GM23338 (cell line): Measurements from ENCODE around the gene HEPACAM. TPM values are rescaled to one million over a fixed set of nuclear protein-coding genes. Genes with fewer than 3 reads are reported as not detected.

Source experiments
- ATAC-seq: fragments of 200-7000 bp; cut with Tn5 transposase; 3 replicates; pipeline ENCODE4 v1.9.1; 2020
- DNase-seq: peaks from one replicate; pipeline ENCODE4 v3.0.0-alpha.2; 2015; ENCODE audit warnings: low spot score
- H2AFZ ChIP-seq: fragments of 200-600 bp; sonication (generic); 2 replicates; pipeline ENCODE4 v1.8.0; 2016; ENCODE audit warnings: antibody characterized with exemption, mild to moderate bottlenecking, moderate library complexity
- H3F3A ChIP-seq: fragments of 200-600 bp; sonication (generic); replicated peaks from 2 replicates; pipeline ENCODE4 v1.8.0; 2017; ENCODE audit warnings: antibody characterized with exemption, mixed run types, low read depth
- H3K27ac ChIP-seq: fragments of 200-600 bp; sonication (generic); 2 replicates; pipeline ENCODE4 v1.6.1; 2016; ENCODE audit warnings: low read depth
- H3K27me3 ChIP-seq: fragments of 200-600 bp; sonication (generic); 2 replicates; pipeline ENCODE4 v1.8.0; 2016; ENCODE audit warnings: mild to moderate bottlenecking, mixed run types, moderate library complexity; ENCODE audit not compliant: insufficient read depth
- H3K36me3 ChIP-seq: fragments of 200-600 bp; sonication (generic); 2 replicates; pipeline ENCODE4 v1.8.0; 2016; ENCODE audit warnings: mild to moderate bottlenecking; ENCODE audit not compliant: insufficient read depth
- H3K4me1 ChIP-seq: fragments of 200-600 bp; sonication (generic); 2 replicates; pipeline ENCODE4 v1.8.0; 2016; ENCODE audit warnings: mild to moderate bottlenecking, moderate library complexity; ENCODE audit not compliant: insufficient read depth
- H3K4me2 ChIP-seq: fragments of 200-600 bp; sonication (generic); 2 replicates; pipeline ENCODE4 v1.7.1; 2017; ENCODE audit warnings: mixed run types
- H3K4me3 ChIP-seq: fragments of 200-600 bp; sonication (generic); 2 replicates; pipeline ENCODE4 v1.6.1; 2016; ENCODE audit warnings: mixed run types
- H3K79me2 ChIP-seq: fragments of 200-600 bp; sonication (generic); replicated peaks from 2 replicates; pipeline ENCODE4 v1.8.0; 2017; ENCODE audit warnings: mild to moderate bottlenecking; ENCODE audit not compliant: insufficient read depth
- H3K9me2 ChIP-seq: fragments of 200-600 bp; sonication (generic); 2 replicates; pipeline ENCODE4 v1.8.0; 2017; ENCODE audit not compliant: insufficient read depth
- H4K20me1 ChIP-seq: fragments of 200-600 bp; sonication (generic); replicated peaks from 2 replicates; pipeline ENCODE4 v1.8.0; 2017; ENCODE audit warnings: mild to moderate bottlenecking; ENCODE audit not compliant: insufficient read depth
- H3K27ac Mint-ChIP-seq: 2 replicates; pipeline ENCODE4 v1.8.0; 2020; ENCODE audit warnings: inconsistent platforms, mild to moderate bottlenecking, moderate library complexity, mixed read lengths
- H3K27me3 Mint-ChIP-seq: 3 replicates; pipeline ENCODE4 v1.8.0; 2022; ENCODE audit warnings: low read depth, mild to moderate bottlenecking, moderate library complexity, mixed read lengths, inconsistent platforms; ENCODE audit not compliant: insufficient read depth, poor library complexity
- H3K36me3 Mint-ChIP-seq: 3 replicates; pipeline ENCODE4 v1.8.0; 2021; ENCODE audit warnings: low read depth, mild to moderate bottlenecking, inconsistent platforms, moderate library complexity, mixed read lengths
- H3K4me1 Mint-ChIP-seq: 3 replicates; pipeline ENCODE4 v1.8.0; 2020; ENCODE audit warnings: mild to moderate bottlenecking, inconsistent platforms, mixed read lengths
- H3K4me3 Mint-ChIP-seq: 3 replicates; pipeline ENCODE4 v1.8.0; 2021; ENCODE audit warnings: moderate library complexity, mild to moderate bottlenecking, inconsistent platforms, mixed read lengths
- H3K9me3 Mint-ChIP-seq: 3 replicates; pipeline ENCODE4 v1.8.0; 2020; ENCODE audit warnings: moderate library complexity, mild to moderate bottlenecking, inconsistent platforms, mixed read lengths
- CREB1 ChIP-seq: fragments of 250-450 bp; sonication (Bioruptor Pico); IDR thresholded peaks from 2 replicates; pipeline ENCODE4 v1.5.0; 2020; ENCODE audit warnings: low read depth, mild to moderate bottlenecking, moderate library complexity
- EZH2 ChIP-seq: fragments of 200-600 bp; sonication (generic); IDR thresholded peaks from one replicate; pipeline ENCODE4 v1.8.0; 2017; ENCODE audit warnings: antibody characterized with exemption, mild to moderate bottlenecking, low read depth; ENCODE audit not compliant: unreplicated experiment
- EZH2phosphoT487 ChIP-seq: fragments of 200-600 bp; sonication (generic); IDR thresholded peaks from one replicate; pipeline ENCODE4 v1.8.1; 2018; ENCODE audit warnings: antibody characterized with exemption; ENCODE audit not compliant: unreplicated experiment
- JUNB ChIP-seq: IDR thresholded peaks from one replicate; pipeline ENCODE4 v1.6.1; 2016; ENCODE audit warnings: antibody characterized with exemption; ENCODE audit not compliant: unreplicated experiment
- NANOG ChIP-seq: IDR thresholded peaks from 2 replicates; pipeline ENCODE4 v1.6.1; 2016; ENCODE audit warnings: antibody characterized with exemption, borderline replicate concordance
- POLR2AphosphoS5 ChIP-seq: IDR thresholded peaks from 2 replicates; pipeline ENCODE4 v1.6.1; 2016; ENCODE audit warnings: antibody characterized with exemption, low read depth
- STAT1 ChIP-seq: IDR thresholded peaks from one replicate; pipeline ENCODE4 v1.6.1; 2016; ENCODE audit warnings: antibody characterized with exemption; ENCODE audit not compliant: unreplicated experiment
- ZNF114 ChIP-seq: fragments of 250-450 bp; sonication (Bioruptor Pico); IDR thresholded peaks from 2 replicates; pipeline ENCODE4 v1.5.0; 2020; ENCODE audit warnings: mild to moderate bottlenecking, moderate library complexity
- ZNF331 ChIP-seq: fragments of 250-450 bp; sonication (Bioruptor Pico); IDR thresholded peaks from 2 replicates; pipeline ENCODE4 v1.5.0; 2020; ENCODE audit warnings: low read depth, mild to moderate bottlenecking, moderate library complexity
- polyA plus RNA-seq: library from polyadenylated mRNA; unstranded; fragments of >200 nt; fragmentation: Nextera tagmentation; extraction: Ambion mirVana; gene quantifications from 2 replicates; pipeline ENCODE4 v1.2.1, GENCODE V29; 2016
- total RNA-seq: library from RNA; depleted of rRNA; stranded (reverse); fragments of >200 nt; shearing (Covaris generic); gene quantifications from 2 replicates; pipeline ENCODE4 v1.2.3, GENCODE V29; 2014
- TF ChIP-seq, protein P1 (sequence below), 2 experiments: fragments of 200-600 bp in 1 of 2; sonication (generic) in 1 of 2; conservative IDR thresholded peaks; 2 replicates each; pipeline versions ENCODE4 v1.5.1 to v1.6.1; 2016 to 2017; ENCODE audit warnings: antibody characterized with exemption in 2 of 2, low read depth in 2 of 2, mild to moderate bottlenecking in 2 of 2, moderate library complexity in 1 of 2
- TF ChIP-seq, protein P2 (sequence below): IDR thresholded peaks from 2 replicates; pipeline ENCODE4 v1.6.1; 2016; ENCODE audit warnings: antibody characterized with exemption
- TF ChIP-seq, protein P3 (sequence below): IDR thresholded peaks from one replicate; pipeline ENCODE4 v1.6.1; 2018; ENCODE audit warnings: antibody characterized with exemption; ENCODE audit not compliant: unreplicated experiment
- TF ChIP-seq, protein P4 (sequence below): fragments of 250-450 bp; sonication (Bioruptor Pico); IDR thresholded peaks from 2 replicates; pipeline ENCODE4 v1.5.0; 2020; ENCODE audit warnings: mild to moderate bottlenecking, moderate library complexity

Gene HEPACAM
- total and polyA plus RNA-seq, 2 experiments from 2014 or later = 0.17 TPM; not detected in 1

DNA sequence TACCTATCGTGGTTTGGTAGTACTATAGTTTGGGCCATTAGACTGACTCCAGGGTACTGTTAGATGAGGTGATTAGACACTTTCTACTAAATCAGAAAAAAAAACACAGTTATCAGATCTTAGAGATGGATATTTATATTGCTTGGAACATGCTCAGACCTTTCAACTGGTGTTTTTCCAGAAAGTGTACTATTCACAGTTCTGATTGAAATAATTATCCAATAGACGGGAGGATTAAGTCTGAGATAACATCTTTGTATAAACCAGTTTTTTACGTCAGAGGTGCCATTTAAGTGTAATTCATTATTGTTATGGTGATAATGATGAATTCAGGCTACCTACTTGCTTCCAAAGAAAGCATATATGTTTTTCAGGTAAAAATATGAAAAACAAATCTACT lies 40.7 kb upstream of the HEPACAM start:
- Histone ChIP-seq H4K20me1 (no peaks in the 10 kb centered on the region), H3K79me2 (no peaks in the 10 kb centered on the region), H3K9me2 (no peaks in the 10 kb centered on the region), H3K27me3 (no peaks in the 10 kb centered on the region), H3K27ac (no peak overlapping the region), H3K36me3 (no peaks in the 10 kb centered on the region), H3K4me3 (no peak overlapping the region), H3K4me1 (no peaks in the 10 kb centered on the region), H3K4me2 (no peak overlapping the region), H3F3A (no peaks in the 10 kb centered on the region), H2AFZ (no peak overlapping the region)
- Mint-ChIP-seq H3K27me3 (no peaks in the 10 kb centered on the region), H3K36me3 (peaks cover 11% of the 10 kb centered on the region; the same call in 2 of the 3 replicates), H3K4me1 (no peaks in the 10 kb centered on the region), H3K27ac (no peak overlapping the region), H3K9me3 (peaks cover 3% of the 10 kb centered on the region; the same call in 1 of the 3 replicates), H3K4me3 (no peak overlapping the region)
- DNase-seq = no peak
- TF ChIP-seq NANOG (no peak), CREB1 (CRISPR knock-in tag) (no peak), POLR2AphosphoS5 (no peak), ZNF114 (no peak), EZH2 (no peak), STAT1 (no peak), EZH2phosphoT487 (no peak), JUNB (no peak), ZNF331 (CRISPR knock-in tag) (no peak)
- TF ChIP-seq, protein P1, sequence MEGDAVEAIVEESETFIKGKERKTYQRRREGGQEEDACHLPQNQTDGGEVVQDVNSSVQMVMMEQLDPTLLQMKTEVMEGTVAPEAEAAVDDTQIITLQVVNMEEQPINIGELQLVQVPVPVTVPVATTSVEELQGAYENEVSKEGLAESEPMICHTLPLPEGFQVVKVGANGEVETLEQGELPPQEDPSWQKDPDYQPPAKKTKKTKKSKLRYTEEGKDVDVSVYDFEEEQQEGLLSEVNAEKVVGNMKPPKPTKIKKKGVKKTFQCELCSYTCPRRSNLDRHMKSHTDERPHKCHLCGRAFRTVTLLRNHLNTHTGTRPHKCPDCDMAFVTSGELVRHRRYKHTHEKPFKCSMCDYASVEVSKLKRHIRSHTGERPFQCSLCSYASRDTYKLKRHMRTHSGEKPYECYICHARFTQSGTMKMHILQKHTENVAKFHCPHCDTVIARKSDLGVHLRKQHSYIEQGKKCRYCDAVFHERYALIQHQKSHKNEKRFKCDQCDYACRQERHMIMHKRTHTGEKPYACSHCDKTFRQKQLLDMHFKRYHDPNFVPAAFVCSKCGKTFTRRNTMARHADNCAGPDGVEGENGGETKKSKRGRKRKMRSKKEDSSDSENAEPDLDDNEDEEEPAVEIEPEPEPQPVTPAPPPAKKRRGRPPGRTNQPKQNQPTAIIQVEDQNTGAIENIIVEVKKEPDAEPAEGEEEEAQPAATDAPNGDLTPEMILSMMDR (conservative IDR thresholded peaks at IDR 0.05; ENCODE audit: low read depth in 2 of 2) = no peak
- TF ChIP-seq, protein P2, sequence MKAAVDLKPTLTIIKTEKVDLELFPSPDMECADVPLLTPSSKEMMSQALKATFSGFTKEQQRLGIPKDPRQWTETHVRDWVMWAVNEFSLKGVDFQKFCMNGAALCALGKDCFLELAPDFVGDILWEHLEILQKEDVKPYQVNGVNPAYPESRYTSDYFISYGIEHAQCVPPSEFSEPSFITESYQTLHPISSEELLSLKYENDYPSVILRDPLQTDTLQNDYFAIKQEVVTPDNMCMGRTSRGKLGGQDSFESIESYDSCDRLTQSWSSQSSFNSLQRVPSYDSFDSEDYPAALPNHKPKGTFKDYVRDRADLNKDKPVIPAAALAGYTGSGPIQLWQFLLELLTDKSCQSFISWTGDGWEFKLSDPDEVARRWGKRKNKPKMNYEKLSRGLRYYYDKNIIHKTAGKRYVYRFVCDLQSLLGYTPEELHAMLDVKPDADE = no peak
- TF ChIP-seq, protein P3, sequence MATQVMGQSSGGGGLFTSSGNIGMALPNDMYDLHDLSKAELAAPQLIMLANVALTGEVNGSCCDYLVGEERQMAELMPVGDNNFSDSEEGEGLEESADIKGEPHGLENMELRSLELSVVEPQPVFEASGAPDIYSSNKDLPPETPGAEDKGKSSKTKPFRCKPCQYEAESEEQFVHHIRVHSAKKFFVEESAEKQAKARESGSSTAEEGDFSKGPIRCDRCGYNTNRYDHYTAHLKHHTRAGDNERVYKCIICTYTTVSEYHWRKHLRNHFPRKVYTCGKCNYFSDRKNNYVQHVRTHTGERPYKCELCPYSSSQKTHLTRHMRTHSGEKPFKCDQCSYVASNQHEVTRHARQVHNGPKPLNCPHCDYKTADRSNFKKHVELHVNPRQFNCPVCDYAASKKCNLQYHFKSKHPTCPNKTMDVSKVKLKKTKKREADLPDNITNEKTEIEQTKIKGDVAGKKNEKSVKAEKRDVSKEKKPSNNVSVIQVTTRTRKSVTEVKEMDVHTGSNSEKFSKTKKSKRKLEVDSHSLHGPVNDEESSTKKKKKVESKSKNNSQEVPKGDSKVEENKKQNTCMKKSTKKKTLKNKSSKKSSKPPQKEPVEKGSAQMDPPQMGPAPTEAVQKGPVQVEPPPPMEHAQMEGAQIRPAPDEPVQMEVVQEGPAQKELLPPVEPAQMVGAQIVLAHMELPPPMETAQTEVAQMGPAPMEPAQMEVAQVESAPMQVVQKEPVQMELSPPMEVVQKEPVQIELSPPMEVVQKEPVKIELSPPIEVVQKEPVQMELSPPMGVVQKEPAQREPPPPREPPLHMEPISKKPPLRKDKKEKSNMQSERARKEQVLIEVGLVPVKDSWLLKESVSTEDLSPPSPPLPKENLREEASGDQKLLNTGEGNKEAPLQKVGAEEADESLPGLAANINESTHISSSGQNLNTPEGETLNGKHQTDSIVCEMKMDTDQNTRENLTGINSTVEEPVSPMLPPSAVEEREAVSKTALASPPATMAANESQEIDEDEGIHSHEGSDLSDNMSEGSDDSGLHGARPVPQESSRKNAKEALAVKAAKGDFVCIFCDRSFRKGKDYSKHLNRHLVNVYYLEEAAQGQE = no peak
- TF ChIP-seq, protein P4, sequence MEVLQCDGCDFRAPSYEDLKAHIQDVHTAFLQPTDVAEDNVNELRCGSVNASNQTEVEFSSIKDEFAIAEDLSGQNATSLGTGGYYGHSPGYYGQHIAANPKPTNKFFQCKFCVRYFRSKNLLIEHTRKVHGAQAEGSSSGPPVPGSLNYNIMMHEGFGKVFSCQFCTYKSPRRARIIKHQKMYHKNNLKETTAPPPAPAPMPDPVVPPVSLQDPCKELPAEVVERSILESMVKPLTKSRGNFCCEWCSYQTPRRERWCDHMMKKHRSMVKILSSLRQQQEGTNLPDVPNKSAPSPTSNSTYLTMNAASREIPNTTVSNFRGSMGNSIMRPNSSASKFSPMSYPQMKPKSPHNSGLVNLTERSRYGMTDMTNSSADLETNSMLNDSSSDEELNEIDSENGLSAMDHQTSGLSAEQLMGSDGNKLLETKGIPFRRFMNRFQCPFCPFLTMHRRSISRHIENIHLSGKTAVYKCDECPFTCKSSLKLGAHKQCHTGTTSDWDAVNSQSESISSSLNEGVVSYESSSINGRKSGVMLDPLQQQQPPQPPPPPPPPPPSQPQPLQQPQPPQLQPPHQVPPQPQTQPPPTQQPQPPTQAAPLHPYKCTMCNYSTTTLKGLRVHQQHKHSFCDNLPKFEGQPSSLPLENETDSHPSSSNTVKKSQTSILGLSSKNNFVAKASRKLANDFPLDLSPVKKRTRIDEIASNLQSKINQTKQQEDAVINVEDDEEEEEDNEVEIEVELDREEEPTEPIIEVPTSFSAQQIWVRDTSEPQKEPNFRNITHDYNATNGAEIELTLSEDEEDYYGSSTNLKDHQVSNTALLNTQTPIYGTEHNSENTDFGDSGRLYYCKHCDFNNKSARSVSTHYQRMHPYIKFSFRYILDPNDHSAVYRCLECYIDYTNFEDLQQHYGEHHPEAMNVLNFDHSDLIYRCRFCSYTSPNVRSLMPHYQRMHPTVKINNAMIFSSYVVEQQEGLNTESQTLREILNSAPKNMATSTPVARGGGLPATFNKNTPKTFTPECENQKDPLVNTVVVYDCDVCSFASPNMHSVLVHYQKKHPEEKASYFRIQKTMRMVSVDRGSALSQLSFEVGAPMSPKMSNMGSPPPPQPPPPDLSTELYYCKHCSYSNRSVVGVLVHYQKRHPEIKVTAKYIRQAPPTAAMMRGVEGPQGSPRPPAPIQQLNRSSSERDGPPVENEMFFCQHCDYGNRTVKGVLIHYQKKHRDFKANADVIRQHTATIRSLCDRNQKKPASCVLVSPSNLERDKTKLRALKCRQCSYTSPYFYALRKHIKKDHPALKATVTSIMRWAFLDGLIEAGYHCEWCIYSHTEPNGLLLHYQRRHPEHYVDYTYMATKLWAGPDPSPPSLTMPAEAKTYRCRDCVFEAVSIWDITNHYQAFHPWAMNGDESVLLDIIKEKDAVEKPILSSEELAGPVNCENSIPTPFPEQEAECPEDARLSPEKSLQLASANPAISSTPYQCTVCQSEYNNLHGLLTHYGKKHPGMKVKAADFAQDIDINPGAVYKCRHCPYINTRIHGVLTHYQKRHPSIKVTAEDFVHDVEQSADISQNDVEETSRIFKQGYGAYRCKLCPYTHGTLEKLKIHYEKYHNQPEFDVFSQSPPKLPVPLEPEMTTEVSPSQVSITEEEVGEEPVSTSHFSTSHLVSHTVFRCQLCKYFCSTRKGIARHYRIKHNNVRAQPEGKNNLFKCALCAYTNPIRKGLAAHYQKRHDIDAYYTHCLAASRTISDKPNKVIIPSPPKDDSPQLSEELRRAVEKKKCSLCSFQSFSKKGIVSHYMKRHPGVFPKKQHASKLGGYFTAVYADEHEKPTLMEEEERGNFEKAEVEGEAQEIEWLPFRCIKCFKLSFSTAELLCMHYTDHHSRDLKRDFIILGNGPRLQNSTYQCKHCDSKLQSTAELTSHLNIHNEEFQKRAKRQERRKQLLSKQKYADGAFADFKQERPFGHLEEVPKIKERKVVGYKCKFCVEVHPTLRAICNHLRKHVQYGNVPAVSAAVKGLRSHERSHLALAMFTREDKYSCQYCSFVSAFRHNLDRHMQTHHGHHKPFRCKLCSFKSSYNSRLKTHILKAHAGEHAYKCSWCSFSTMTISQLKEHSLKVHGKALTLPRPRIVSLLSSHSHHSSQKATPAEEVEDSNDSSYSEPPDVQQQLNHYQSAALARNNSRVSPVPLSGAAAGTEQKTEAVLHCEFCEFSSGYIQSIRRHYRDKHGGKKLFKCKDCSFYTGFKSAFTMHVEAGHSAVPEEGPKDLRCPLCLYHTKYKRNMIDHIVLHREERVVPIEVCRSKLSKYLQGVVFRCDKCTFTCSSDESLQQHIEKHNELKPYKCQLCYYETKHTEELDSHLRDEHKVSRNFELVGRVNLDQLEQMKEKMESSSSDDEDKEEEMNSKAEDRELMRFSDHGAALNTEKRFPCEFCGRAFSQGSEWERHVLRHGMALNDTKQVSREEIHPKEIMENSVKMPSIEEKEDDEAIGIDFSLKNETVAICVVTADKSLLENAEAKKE (CRISPR knock-in tag) = no peak
- ATAC-seq = no peak
